HepG2 (cell line): Measurements from ENCODE around the gene STK32C. TPM values are rescaled to one million over a fixed set of nuclear protein-coding genes. Genes with fewer than 3 reads are reported as not detected.

Source experiments
- ATAC-seq: fragments of 200-7000 bp; cut with Tn5 transposase; 3 replicates; pipeline ENCODE4 v1.9.1; 2020; ENCODE audit warnings: mild to moderate bottlenecking, moderate library complexity
- BruUV-seq: library from RNA; stranded (reverse); fragments of 400-500 nt; replicated peaks from 2 replicates; lab custom pipeline; 2021; lab: Mats Ljungman, UMichigan
- CTCF ChIA-PET: fragments of 300-600 bp; formaldehyde crosslinking; extraction: SDS; loops from one replicate; lab custom pipeline; 2021; ENCODE audit warnings: low total read pairs, inconsistent platforms, low intra/inter-chr PET ratio; lab: Yijun Ruan, JAX
- POLR2A ChIA-PET: fragments of 350-600 bp; sonication (Branson Sonifier 250); formaldehyde crosslinking; loops from one replicate; lab custom pipeline; 2020; ENCODE audit warnings: antibody characterized with exemption, inconsistent platforms; lab: Yijun Ruan, JAX
- DNase-seq: peaks from one replicate; pipeline ENCODE4 v3.0.0-alpha.2; 2015; ENCODE audit warnings: low spot score
- FAIRE-seq: peaks from 3 replicates; lab custom pipeline; 2011; peaks lifted over from hg19 to GRCh38; lab: Jason Lieb, UNC
- H2AFZ ChIP-seq: one replicate; pipeline ENCODE4 v1.6.1; 2011; ENCODE audit warnings: low read length, inconsistent platforms
- H3K27ac ChIP-seq: fragments of 300-600 bp; 3 replicates; pipeline ENCODE4 v1.8.0; 2011; ENCODE audit warnings: mixed run types, mild to moderate bottlenecking, mixed read lengths, low read length, inconsistent platforms; ENCODE audit not compliant: insufficient read depth; ENCODE audit errors: extremely low read length
- H3K27me3 ChIP-seq, 2 experiments: fragments of 200-600 bp in 1 of 2; 2 replicates in 1 of 2; 3 replicates in 1 of 2; pipeline versions ENCODE4 v1.6.0 to v1.8.0; 2011; ENCODE audit warnings: low read length in 2 of 2, mild to moderate bottlenecking in 2 of 2, moderate library complexity in 2 of 2, inconsistent platforms in 1 of 2; ENCODE audit not compliant: insufficient read depth in 2 of 2, control insufficient read depth in 1 of 2
- H3K36me3 ChIP-seq, 2 experiments: fragments of 200-600 bp in 1 of 2; replicated peaks in 1 of 2; 2 replicates in 1 of 2; 3 replicates in 1 of 2; pipeline versions ENCODE4 v1.5.1 to v1.8.0; 2011; ENCODE audit warnings: low read length in 2 of 2, inconsistent platforms in 1 of 2; ENCODE audit not compliant: insufficient read depth in 2 of 2, control insufficient read depth in 1 of 2
- H3K4me1 ChIP-seq: 2 replicates; pipeline ENCODE4 v1.5.1; 2012; ENCODE audit warnings: low read length, inconsistent platforms; ENCODE audit not compliant: insufficient read depth
- H3K4me2 ChIP-seq: 2 replicates; pipeline ENCODE4 v1.6.0; 2011; ENCODE audit warnings: low read depth, low read length, inconsistent platforms
- H3K4me3 ChIP-seq, 3 experiments: fragments of 200-600 bp in 1 of 3; sonication (generic), shearing (Covaris generic) in 1 of 3; replicated peaks in 1 of 3; 2 replicates each; pipeline ENCODE4 v1.5.1; 2011 to 2016; ENCODE audit warnings: low read length in 3 of 3, inconsistent platforms in 2 of 3, low read depth in 2 of 3, mild to moderate bottlenecking in 2 of 3, control low read depth in 1 of 3, mixed read lengths in 1 of 3; ENCODE audit not compliant: insufficient read depth in 1 of 3
- H3K79me2 ChIP-seq: one replicate; pipeline ENCODE4 v1.6.1; 2011; ENCODE audit warnings: low read length, inconsistent platforms; ENCODE audit not compliant: insufficient read depth
- H3K9ac ChIP-seq: 2 replicates; pipeline ENCODE4 v1.6.0; 2011; ENCODE audit warnings: mild to moderate bottlenecking, low read depth, low read length, inconsistent platforms; ENCODE audit not compliant: insufficient read depth
- H3K9me3 ChIP-seq: 2 replicates; pipeline ENCODE4 v1.5.1; 2012; ENCODE audit warnings: mild to moderate bottlenecking, low read length
- H4K20me1 ChIP-seq: 2 replicates; pipeline ENCODE4 v1.6.0; 2011; ENCODE audit warnings: inconsistent platforms, mild to moderate bottlenecking, low read length, moderate library complexity; ENCODE audit not compliant: insufficient read depth
- NCOA5 ChIP-seq: sonication (generic); formaldehyde crosslinking; IDR thresholded peaks from 2 replicates; pipeline ENCODE4 v1.4.0; 2020; ENCODE audit warnings: missing genetic modification reagents
- RXRB ChIP-seq: IDR thresholded peaks from 2 replicates; pipeline ENCODE4 v1.6.1; 2016; ENCODE audit warnings: borderline replicate concordance, missing genetic modification reagents, missing compliant biosample characterization
- THAP11 ChIP-seq: IDR thresholded peaks from 2 replicates; pipeline ENCODE4 v1.6.1; 2016; ENCODE audit warnings: missing biosample characterization, missing genetic modification reagents
- TRIM24 ChIP-seq: sonication (generic); formaldehyde crosslinking; IDR thresholded peaks from 2 replicates; pipeline ENCODE4 v1.8.0; 2022; ENCODE audit warnings: mild to moderate bottlenecking, missing genetic modification reagents
- XRCC5 ChIP-seq: fragments of 200-400 bp; formaldehyde crosslinking; optimal IDR thresholded peaks from 2 replicates; pipeline ENCODE3; 2017; ENCODE audit warnings: mild to moderate bottlenecking, low read length
- ZIK1 ChIP-seq: sonication (generic); formaldehyde crosslinking; IDR thresholded peaks from 2 replicates; pipeline ENCODE4 v1.5.0; 2020; ENCODE audit warnings: mild to moderate bottlenecking, low read depth, missing genetic modification reagents, borderline replicate concordance
- ZNF121 ChIP-seq: sonication (generic); formaldehyde crosslinking; IDR thresholded peaks from 2 replicates; pipeline ENCODE4 v1.5.0; 2020; ENCODE audit warnings: mild to moderate bottlenecking, missing genetic modification reagents
- ZNF354B ChIP-seq: sonication (generic); formaldehyde crosslinking; IDR thresholded peaks from 2 replicates; pipeline ENCODE4 v1.8.0; 2022; ENCODE audit warnings: mild to moderate bottlenecking, missing genetic modification reagents
- ZNF484 ChIP-seq: sonication (generic); formaldehyde crosslinking; IDR thresholded peaks from 2 replicates; pipeline ENCODE4 v1.5.1; 2020; ENCODE audit warnings: mild to moderate bottlenecking, low read depth, missing genetic modification reagents, borderline replicate concordance
- ZNF530 ChIP-seq: sonication (generic); formaldehyde crosslinking; IDR thresholded peaks from 2 replicates; pipeline ENCODE4 v1.5.0; 2020; ENCODE audit warnings: low read depth, mild to moderate bottlenecking, missing genetic modification reagents
- ZNF766 ChIP-seq: sonication (generic); formaldehyde crosslinking; IDR thresholded peaks from 2 replicates; pipeline ENCODE4 v1.5.0; 2020; ENCODE audit warnings: missing genetic modification reagents, borderline replicate concordance
- ZSCAN29 ChIP-seq: sonication (generic); formaldehyde crosslinking; conservative IDR thresholded peaks from 2 replicates; pipeline ENCODE4 v1.4.0; 2020; ENCODE audit warnings: mild to moderate bottlenecking, missing genetic modification reagents
- WGBS: methylation state at CpG from one replicate; pipeline ENCODE4 v1.1.6; 2017; ENCODE audit warnings: low lambda C conversion rate; 5-methylcytosine and 5-hydroxymethylcytosine counted together
- in situ Hi-C: cut with HindIII; loops from 2 replicates; pipeline ENCODE4 v1.10.0; 2017; ENCODE audit warnings: low pct_unique_long_range_greater_than_20kb; ENCODE audit not compliant: extremely low pct_ligation_motif_present
- intact Hi-C: fragments of 100-400 bp; cut with micrococcal nuclease; formaldehyde crosslinking; loops from one replicate; pipeline ENCODE4 v1.10.0; 2022; ENCODE audit not compliant: unreplicated experiment
- polyA plus RNA-seq, 8 experiments: library from polyadenylated mRNA; depleted of rRNA in 3 of 8; stranded (reverse) in 7 of 8; unstranded in 1 of 8; fragments of >200 nt; fragmentation: Illumina TruSeq in 4 of 8; extraction: Trizol in 4 of 8; gene quantifications; 2 replicates each; pipeline versions ENCODE4 v1.2.1 to v1.2.3, GENCODE V29; 2011 to 2016; ENCODE audit warnings: low read depth in 4 of 8, missing spikeins in 1 of 8, mixed read lengths in 1 of 8; ENCODE audit not compliant: insufficient read depth in 1 of 8
- total RNA-seq, 5 experiments: library from RNA; depleted of rRNA; stranded (reverse); fragments of >200 nt; fragmentation: Illumina TruSeq; extraction: Trizol; gene quantifications; 2 replicates each; pipeline ENCODE4 v1.2.3, GENCODE V29; 2016; ENCODE audit warnings: low read depth in 1 of 5
- TF ChIP-seq, protein P1 (sequence below): sonication (generic); formaldehyde crosslinking; IDR thresholded peaks from 2 replicates; pipeline ENCODE4 v1.5.0; 2020; ENCODE audit warnings: missing genetic modification reagents
- TF ChIP-seq, protein P2 (sequence below): IDR thresholded peaks from 2 replicates; pipeline ENCODE4 v1.6.1; 2016; ENCODE audit warnings: control low read depth
- TF ChIP-seq, protein P3 (sequence below): sonication (generic); formaldehyde crosslinking; IDR thresholded peaks from 2 replicates; pipeline ENCODE4 v1.9.0; 2021; ENCODE audit warnings: missing genetic modification reagents, mild to moderate bottlenecking, borderline replicate concordance
- TF ChIP-seq, protein P4 (sequence below): sonication (generic); formaldehyde crosslinking; IDR thresholded peaks from 2 replicates; pipeline ENCODE4 v1.5.0; 2020; ENCODE audit warnings: missing genetic modification reagents

Gene STK32C
- total and polyA plus RNA-seq, 2 of the 13 experiments (the other 11 are each of a cell fraction or from before 2014, with no cell fraction given), result 10.9 to 19.4 TPM

DNA sequence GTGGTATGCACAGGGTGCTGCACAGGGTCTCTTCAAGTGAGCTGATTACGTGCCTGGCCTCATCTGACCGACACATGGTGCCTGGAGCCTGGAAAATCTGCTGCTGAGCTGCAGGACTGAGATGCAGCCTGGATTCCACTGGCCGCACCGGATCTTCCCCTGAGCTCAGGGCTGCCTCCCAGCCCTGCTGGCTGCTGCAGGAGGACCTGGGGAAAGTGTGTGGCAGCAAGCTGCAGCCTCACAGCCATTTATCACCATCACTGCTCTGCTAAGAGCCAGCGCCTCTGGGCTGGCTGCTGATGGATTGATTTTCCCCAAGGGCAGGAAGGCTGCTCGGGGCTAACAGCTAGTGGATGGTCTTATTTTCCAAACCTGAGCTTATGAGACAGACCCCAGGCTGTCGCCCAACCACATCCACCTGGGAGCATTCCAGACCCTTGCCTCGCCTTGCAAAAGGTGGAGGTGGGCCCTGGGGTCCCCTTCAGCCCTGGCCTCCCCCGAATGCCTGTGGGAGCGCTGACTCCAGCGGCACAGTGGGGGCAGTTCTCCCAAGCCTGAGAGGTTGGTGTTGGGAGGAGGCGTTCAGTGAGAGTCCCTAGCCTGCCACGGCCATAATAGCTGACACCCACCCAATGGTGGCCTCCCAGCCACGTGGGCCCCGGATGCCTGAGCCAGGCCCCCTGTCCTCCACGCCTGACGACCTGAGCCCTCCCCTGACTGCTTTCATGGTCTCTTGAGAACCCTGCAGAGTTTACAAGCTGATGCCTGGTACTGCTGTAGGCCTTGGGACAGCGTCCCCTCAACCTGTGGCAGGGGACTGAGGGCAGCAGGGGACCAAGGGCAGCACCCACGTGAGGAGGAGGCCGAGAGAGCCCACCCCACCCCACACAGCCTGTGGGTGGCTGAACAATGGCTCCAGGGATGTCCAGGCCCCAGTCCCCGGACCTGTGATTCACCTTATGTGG lies 38.2 kb downstream of the STK32C start:
- Histone ChIP-seq H3K27me3 (no peaks in the 10 kb centered on the region; a peak in 1 of 5 replicates), H3K9me3 (no peaks in the 10 kb centered on the region), H3K4me2 (no peak overlapping the region), H3K4me3 (no peak overlapping the region), H3K79me2 (no peaks in the 10 kb centered on the region), H4K20me1 (no peaks in the 10 kb centered on the region; the same call in none of the 2 replicates), H2AFZ (no peak overlapping the region), H3K36me3 (no peaks in the 10 kb centered on the region), H3K4me1 (peaks cover 12% of the 10 kb centered on the region; the same call in 1 of the 2 replicates), H3K27ac (no peak overlapping the region), H3K9ac (no peak overlapping the region)
- POLR2A ChIA-PET, result no interaction called here
- CTCF ChIA-PET, result no interaction called here
- FAIRE-seq (no peak), ATAC-seq (no peak), DNase-seq (no peak)
- TF ChIP-seq TRIM24 (CRISPR knock-in tag), result no peak
- TF ChIP-seq, protein P1, sequence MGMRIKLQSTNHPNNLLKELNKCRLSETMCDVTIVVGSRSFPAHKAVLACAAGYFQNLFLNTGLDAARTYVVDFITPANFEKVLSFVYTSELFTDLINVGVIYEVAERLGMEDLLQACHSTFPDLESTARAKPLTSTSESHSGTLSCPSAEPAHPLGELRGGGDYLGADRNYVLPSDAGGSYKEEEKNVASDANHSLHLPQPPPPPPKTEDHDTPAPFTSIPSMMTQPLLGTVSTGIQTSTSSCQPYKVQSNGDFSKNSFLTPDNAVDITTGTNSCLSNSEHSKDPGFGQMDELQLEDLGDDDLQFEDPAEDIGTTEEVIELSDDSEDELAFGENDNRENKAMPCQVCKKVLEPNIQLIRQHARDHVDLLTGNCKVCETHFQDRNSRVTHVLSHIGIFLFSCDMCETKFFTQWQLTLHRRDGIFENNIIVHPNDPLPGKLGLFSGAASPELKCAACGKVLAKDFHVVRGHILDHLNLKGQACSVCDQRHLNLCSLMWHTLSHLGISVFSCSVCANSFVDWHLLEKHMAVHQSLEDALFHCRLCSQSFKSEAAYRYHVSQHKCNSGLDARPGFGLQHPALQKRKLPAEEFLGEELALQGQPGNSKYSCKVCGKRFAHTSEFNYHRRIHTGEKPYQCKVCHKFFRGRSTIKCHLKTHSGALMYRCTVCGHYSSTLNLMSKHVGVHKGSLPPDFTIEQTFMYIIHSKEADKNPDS, result no peak
- TF ChIP-seq, protein P2, sequence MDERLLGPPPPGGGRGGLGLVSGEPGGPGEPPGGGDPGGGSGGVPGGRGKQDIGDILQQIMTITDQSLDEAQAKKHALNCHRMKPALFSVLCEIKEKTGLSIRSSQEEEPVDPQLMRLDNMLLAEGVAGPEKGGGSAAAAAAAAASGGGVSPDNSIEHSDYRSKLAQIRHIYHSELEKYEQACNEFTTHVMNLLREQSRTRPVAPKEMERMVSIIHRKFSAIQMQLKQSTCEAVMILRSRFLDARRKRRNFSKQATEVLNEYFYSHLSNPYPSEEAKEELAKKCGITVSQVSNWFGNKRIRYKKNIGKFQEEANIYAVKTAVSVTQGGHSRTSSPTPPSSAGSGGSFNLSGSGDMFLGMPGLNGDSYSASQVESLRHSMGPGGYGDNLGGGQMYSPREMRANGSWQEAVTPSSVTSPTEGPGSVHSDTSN, result no peak
- TF ChIP-seq, protein P3, sequence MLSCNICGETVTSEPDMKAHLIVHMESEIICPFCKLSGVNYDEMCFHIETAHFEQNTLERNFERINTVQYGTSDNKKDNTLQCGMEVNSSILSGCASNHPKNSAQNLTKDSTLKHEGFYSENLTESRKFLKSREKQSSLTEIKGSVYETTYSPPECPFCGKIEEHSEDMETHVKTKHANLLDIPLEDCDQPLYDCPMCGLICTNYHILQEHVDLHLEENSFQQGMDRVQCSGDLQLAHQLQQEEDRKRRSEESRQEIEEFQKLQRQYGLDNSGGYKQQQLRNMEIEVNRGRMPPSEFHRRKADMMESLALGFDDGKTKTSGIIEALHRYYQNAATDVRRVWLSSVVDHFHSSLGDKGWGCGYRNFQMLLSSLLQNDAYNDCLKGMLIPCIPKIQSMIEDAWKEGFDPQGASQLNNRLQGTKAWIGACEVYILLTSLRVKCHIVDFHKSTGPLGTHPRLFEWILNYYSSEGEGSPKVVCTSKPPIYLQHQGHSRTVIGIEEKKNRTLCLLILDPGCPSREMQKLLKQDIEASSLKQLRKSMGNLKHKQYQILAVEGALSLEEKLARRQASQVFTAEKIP (CRISPR knock-in tag), result no peak
- TF ChIP-seq ZSCAN29, result no peak
- TF ChIP-seq, protein P4, sequence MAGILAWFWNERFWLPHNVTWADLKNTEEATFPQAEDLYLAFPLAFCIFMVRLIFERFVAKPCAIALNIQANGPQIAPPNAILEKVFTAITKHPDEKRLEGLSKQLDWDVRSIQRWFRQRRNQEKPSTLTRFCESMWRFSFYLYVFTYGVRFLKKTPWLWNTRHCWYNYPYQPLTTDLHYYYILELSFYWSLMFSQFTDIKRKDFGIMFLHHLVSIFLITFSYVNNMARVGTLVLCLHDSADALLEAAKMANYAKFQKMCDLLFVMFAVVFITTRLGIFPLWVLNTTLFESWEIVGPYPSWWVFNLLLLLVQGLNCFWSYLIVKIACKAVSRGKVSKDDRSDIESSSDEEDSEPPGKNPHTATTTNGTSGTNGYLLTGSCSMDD, result no peak
- no peak for TF ChIP-seq ZNF530 (CRISPR knock-in tag)
- no peak for TF ChIP-seq ZNF121 (CRISPR knock-in tag)
- TF ChIP-seq ZNF484 (CRISPR knock-in tag), result no peak
- TF ChIP-seq ZNF354B (CRISPR knock-in tag), result no peak
- TF ChIP-seq ZNF766, result no peak
- TF ChIP-seq RXRB, result no peak
- TF ChIP-seq THAP11 (CRISPR knock-in tag), result no peak
- no peak for TF ChIP-seq XRCC5
- TF ChIP-seq NCOA5 (CRISPR knock-in tag), result no peak
- TF ChIP-seq ZIK1 (CRISPR knock-in tag), result no peak
- in situ Hi-C loops, result no loop called here
- intact Hi-C loops, result no loop called here
- BruUV-seq, result no TSS peak
- WGBS, result 51% methylated on average over 7 of the region's 21 CpGs
